Endodermal cell (in vitro differentiated cells): ENCODE results near the gene TUBG2. TPM values are rescaled to one million over a fixed set of nuclear protein-coding genes. Genes with fewer than 3 reads are reported as not detected.

Experiments used
- DNase-seq: peaks from one replicate; pipeline ENCODE4 v3.0.0-alpha.2; 2017
- H3K27ac ChIP-seq: 2 replicates; pipeline ENCODE4 v1.5.1; 2013; ENCODE audit warnings: mild to moderate bottlenecking, low read depth, low read length, moderate library complexity
- H3K27me3 ChIP-seq: 2 replicates; pipeline ENCODE4 v1.6.1; 2013; ENCODE audit warnings: mild to moderate bottlenecking, low read length, moderate library complexity; ENCODE audit not compliant: insufficient read depth, control insufficient read depth, poor library complexity, severe bottlenecking
- H3K36me3 ChIP-seq: 2 replicates; pipeline ENCODE4 v1.7.0; 2013; ENCODE audit warnings: mild to moderate bottlenecking, low read length, moderate library complexity; ENCODE audit not compliant: control insufficient read depth, insufficient read depth
- H3K4me1 ChIP-seq: one replicate; pipeline ENCODE4 v1.7.0; 2013; ENCODE audit warnings: low read length; ENCODE audit not compliant: control insufficient read depth, insufficient read depth
- H3K4me3 ChIP-seq: 2 replicates; pipeline ENCODE4 v1.5.1; 2013; ENCODE audit warnings: mild to moderate bottlenecking, low read length, moderate library complexity
- H3K9ac ChIP-seq: 2 replicates; pipeline ENCODE4 v1.6.1; 2013; ENCODE audit warnings: mild to moderate bottlenecking, low read length, moderate library complexity; ENCODE audit not compliant: poor library complexity, severe bottlenecking; ENCODE audit errors: extremely low read depth
- H3K9me3 ChIP-seq: 2 replicates; pipeline ENCODE4 v1.6.1; 2013; ENCODE audit warnings: mild to moderate bottlenecking, low read length, moderate library complexity; ENCODE audit not compliant: control insufficient read depth
- H3K27ac Mint-ChIP-seq: 2 replicates; pipeline ENCODE4 v1.8.0; 2020; ENCODE audit warnings: mixed read lengths
- H3K27me3 Mint-ChIP-seq: 2 replicates; pipeline ENCODE4 v1.8.0; 2021; ENCODE audit warnings: mild to moderate bottlenecking, mixed read lengths; ENCODE audit not compliant: insufficient read depth
- H3K36me3 Mint-ChIP-seq: 2 replicates; pipeline ENCODE4 v1.8.0; 2020; ENCODE audit warnings: low read depth, mixed read lengths
- H3K4me1 Mint-ChIP-seq: 2 replicates; pipeline ENCODE4 v1.8.0; 2020; ENCODE audit warnings: mixed read lengths
- H3K4me3 Mint-ChIP-seq: 2 replicates; pipeline ENCODE4 v1.8.0; 2020; ENCODE audit warnings: mild to moderate bottlenecking, moderate library complexity, mixed read lengths
- H3K9me3 Mint-ChIP-seq: 2 replicates; pipeline ENCODE4 v1.8.0; 2020; ENCODE audit warnings: mild to moderate bottlenecking, mixed read lengths
- WGBS, 2 experiments: methylation state at CpG; one replicate each; pipeline versions ENCODE4 v1.1.5 to v1.1.7; 2013; ENCODE audit warnings: missing lambda C conversion rate in 2 of 2, mixed read lengths in 1 of 2; ENCODE audit not compliant: insufficient coverage in 1 of 2, insufficient read length in 1 of 2; 5-methylcytosine and 5-hydroxymethylcytosine counted together
- total RNA-seq, 2 donors: library from RNA; stranded (reverse); fragmentation: NEBNext Ultra II Directional in 1 of 2; extraction: Animal tissue kit (Norgen Biotek cat#: 25700) in 1 of 2; gene quantifications; 2 replicates in 1 of 2; 3 replicates in 1 of 2; pipeline ENCODE4 v1.2.1, GENCODE V29; 2021
- TF ChIP-seq, protein P1 (sequence below): fragments of 200-600 bp; sonication (generic); conservative IDR thresholded peaks from 2 replicates; pipeline ENCODE4 v1.5.0; 2021; ENCODE audit warnings: antibody characterized with exemption, mild to moderate bottlenecking

The TUBG2 gene
- total RNA-seq, 2 donors from 2014 or later: 32.4 to 38.0 TPM

DNA sequence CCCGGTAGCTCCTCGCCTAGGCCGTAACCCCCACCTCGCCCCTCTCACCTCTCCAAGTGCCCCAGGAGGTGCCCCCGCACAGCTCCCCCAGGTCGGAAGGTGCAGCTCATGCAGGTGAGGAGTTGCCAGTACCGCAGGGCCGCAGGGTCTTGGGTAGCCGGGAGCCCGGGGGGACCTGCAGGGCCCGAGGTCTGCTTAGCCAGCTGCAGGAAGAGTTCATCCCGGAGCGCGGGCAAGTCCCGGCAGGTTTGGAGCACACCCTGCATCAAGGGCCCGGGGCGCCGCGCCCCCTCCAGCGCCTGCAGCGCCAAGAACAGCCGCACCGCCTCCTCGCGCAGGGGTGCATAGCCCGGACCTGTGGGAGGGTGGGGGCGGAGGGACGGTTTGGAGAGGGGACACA lies 13.0 kb downstream of the TUBG2 start:
- DNase-seq: peak; percentile 81
- 73 to 91% methylated on average over 19 to 28 of the region's 28 CpGs for WGBS, 2 experiments
- H3K27ac Mint-ChIP-seq: no peak overlapping the region

DNA sequence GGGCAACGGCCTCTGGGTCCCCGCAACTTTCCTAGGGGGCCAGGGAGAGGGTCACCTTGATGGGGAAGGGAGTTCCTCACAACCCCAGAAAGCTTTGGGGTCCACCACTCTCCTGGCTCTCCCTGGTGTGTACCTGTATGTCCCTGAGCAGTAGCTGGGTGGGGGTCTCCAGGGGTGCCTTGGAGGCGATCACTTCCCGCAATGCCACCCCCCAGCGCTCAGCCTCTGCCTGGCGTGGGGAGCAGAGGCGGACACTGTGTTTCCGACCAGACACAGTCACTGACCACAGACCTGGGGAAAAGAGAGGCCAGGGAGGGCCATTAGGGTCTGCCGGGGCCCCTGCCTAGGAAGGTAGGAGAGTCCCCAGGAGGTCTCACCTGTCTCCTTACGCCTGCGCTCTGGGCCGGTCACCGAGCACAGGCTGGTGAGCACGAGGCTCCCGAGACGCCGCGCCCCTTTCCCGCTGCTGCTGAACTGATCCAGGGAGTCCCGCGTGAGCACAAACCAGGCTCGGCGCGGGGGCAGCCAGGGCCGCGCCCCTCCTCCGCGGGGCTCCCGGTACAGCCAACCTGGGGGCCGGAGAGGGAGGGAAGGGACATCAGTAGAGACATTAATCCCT lies 14.3 kb downstream of the TUBG2 start:
- WGBS, 2 experiments: 75 to 80% methylated on average over 16 to 30 of the region's 30 CpGs
- Histone ChIP-seq H3K27me3 (peaks cover 56% of the 10 kb centered on the region), H3K4me1 (peaks cover 6% of the 10 kb centered on the region), H3K4me3 (no peak overlapping the region), H3K9ac (no peak overlapping the region), H3K9me3 (no peaks in the 10 kb centered on the region), H3K36me3 (no peaks in the 10 kb centered on the region), H3K27ac (no peak overlapping the region)
- Mint-ChIP-seq H3K27me3 (peaks cover 67% of the 10 kb centered on the region), H3K36me3 (peaks cover 9% of the 10 kb centered on the region), H3K4me3 (no peak overlapping the region), H3K27ac (no peak overlapping the region), H3K9me3 (no peaks in the 10 kb centered on the region), H3K4me1 (peaks cover 25% of the 10 kb centered on the region)
- no peak for DNase-seq
- TF ChIP-seq, protein P1, sequence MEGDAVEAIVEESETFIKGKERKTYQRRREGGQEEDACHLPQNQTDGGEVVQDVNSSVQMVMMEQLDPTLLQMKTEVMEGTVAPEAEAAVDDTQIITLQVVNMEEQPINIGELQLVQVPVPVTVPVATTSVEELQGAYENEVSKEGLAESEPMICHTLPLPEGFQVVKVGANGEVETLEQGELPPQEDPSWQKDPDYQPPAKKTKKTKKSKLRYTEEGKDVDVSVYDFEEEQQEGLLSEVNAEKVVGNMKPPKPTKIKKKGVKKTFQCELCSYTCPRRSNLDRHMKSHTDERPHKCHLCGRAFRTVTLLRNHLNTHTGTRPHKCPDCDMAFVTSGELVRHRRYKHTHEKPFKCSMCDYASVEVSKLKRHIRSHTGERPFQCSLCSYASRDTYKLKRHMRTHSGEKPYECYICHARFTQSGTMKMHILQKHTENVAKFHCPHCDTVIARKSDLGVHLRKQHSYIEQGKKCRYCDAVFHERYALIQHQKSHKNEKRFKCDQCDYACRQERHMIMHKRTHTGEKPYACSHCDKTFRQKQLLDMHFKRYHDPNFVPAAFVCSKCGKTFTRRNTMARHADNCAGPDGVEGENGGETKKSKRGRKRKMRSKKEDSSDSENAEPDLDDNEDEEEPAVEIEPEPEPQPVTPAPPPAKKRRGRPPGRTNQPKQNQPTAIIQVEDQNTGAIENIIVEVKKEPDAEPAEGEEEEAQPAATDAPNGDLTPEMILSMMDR: no peak

More for the DNA sequence above, 13.0 kb downstream of the TUBG2 start:
- Mint-ChIP-seq H3K9me3 (no peaks in the 10 kb centered on the region), H3K36me3 (peaks cover 21% of the 10 kb centered on the region), H3K27me3 (peaks cover 67% of the 10 kb centered on the region), H3K4me3 (peak overlapping the region; percentile 58), H3K4me1 (peaks cover 24% of the 10 kb centered on the region)
- TF ChIP-seq, protein P1: no peak
- Histone ChIP-seq H3K36me3 (peaks cover 7% of the 10 kb centered on the region), H3K4me1 (peaks cover 6% of the 10 kb centered on the region), H3K9me3 (no peaks in the 10 kb centered on the region), H3K4me3 (no peak overlapping the region), H3K9ac (no peak overlapping the region), H3K27ac (no peak overlapping the region), H3K27me3 (peaks cover 56% of the 10 kb centered on the region)

DNA sequence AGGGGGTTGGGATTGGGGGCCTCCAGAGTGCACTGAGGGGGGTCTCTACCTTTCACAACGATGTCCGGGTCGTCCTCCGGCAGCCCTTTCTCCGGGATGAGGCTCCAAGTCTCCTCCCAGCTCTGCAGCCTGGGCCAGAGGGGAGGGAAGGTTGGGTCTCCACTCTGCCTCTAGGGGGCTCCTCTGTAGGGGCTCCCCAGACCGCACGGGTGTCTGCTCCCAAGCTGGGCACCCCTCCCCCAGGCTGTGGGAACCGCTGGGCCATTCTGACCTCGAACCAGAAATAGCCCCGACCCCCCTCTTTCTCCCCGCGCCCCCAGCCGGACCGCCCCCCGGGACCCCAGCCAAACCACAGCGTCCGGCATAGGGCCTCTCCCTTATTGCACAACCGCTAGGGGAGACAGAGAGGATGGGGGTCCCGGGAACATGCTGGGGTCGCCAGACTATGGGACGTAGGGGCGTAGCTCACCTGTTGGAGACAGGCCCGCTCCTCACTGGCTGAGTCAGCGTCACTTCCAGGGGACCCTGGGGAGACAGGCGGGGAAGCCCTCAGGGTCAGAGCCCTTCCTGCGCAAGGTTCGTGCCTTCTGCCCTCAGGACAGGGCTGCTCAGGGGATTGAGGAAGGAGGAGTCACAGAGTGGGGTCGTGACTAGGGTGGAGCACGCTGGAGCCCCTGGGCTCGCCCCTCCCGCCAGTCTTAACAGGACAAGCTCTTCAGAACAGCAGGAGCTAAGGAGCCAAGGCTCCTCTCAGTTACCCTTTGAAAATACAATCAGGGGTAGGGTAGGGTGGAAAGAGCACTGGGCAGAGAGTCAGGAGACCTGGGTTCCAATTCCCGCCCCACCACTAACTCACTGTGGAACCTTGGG lies 15.0 kb downstream of the TUBG2 start:
- no peak overlapping the region for H3K9ac ChIP-seq
- H3K4me1 Mint-ChIP-seq: peaks cover 27% of the 10 kb centered on the region
- peaks cover 6% of the 10 kb centered on the region for H3K4me1 ChIP-seq
- H3K4me3 Mint-ChIP-seq: peak overlapping the region; percentile 75
- H3K9me3 Mint-ChIP-seq: no peaks in the 10 kb centered on the region
- peaks cover 56% of the 10 kb centered on the region for H3K27me3 ChIP-seq
- no peak overlapping the region for H3K27ac Mint-ChIP-seq
- H3K27ac ChIP-seq: no peak overlapping the region
- H3K27me3 Mint-ChIP-seq: peaks cover 67% of the 10 kb centered on the region
- no peaks in the 10 kb centered on the region for H3K36me3 ChIP-seq
- peaks cover 4% of the 10 kb centered on the region for H3K36me3 Mint-ChIP-seq
- H3K9me3 ChIP-seq: no peaks in the 10 kb centered on the region
- peak; percentile 93 for DNase-seq
- H3K4me3 ChIP-seq: no peak overlapping the region
- TF ChIP-seq, protein P1: peak; percentile 87
- 49 to 61% methylated on average over 10 to 32 of the region's 32 CpGs for WGBS, 2 experiments
